ENCODE results near the gene EIF4G3. TPM values are rescaled to one million over a fixed set of nuclear protein-coding genes. Genes with fewer than 3 reads are reported as not detected.
A peak's percentile ranks its signal among the peaks of the same experiment; 100 is the strongest.

The EIF4G3 gene
- total RNA-seq, 4 donors from 2014 or later, result 48.6 to 73.6 (median 57.9) TPM

GRCh38 chr1:20993716-20994575 lies 182.8 kb downstream of the EIF4G3 start:
- no peak overlapping the region for H3K4me3 ChIP-seq
- H3K9me3 ChIP-seq, result no peaks in the 10 kb centered on the region
- peaks cover 0 to 9% (median 4%) of the 10 kb centered on the region in 3 donors for H3K4me1 ChIP-seq
- H3K27ac ChIP-seq, result no peak overlapping the region
- H3K27me3 ChIP-seq, result no peaks in the 10 kb centered on the region
- H3K36me3 ChIP-seq, result no peaks in the 10 kb centered on the region
- ATAC-seq, result no peak
- WGBS, 2 donors (ENCODE audit: low coverage in 1 of 2), result 83 to 84% methylated on average over 5 of the region's 5 CpGs
- TF ChIP-seq POLR2AphosphoS5 (IDR thresholded peaks at IDR 0.05), result no peak
- no peak for TF ChIP-seq POLR2A (IDR thresholded peaks at IDR 0.05)
- no peak for TF ChIP-seq CTCF (IDR thresholded peaks at IDR 0.05)
- TF ChIP-seq EP300 (IDR thresholded peaks at IDR 0.05), result no peak

GRCh38 chr1:20992322-20993056 lies 184.2 kb downstream of the EIF4G3 start:
- ATAC-seq, result no peak
- Histone ChIP-seq H3K4me3 (no peak overlapping the region), H3K27ac (no peak overlapping the region), H3K36me3 (no peaks in the 10 kb centered on the region), H3K27me3 (no peaks in the 10 kb centered on the region), H3K9me3 (no peaks in the 10 kb centered on the region), H3K4me1 (peaks cover 0 to 9% (median 4%) of the 10 kb centered on the region in 3 donors)
- TF ChIP-seq EP300 (IDR thresholded peaks at IDR 0.05) (no peak), POLR2A (IDR thresholded peaks at IDR 0.05) (no peak)
- WGBS, 2 donors (ENCODE audit: low coverage in 1 of 2), result 80 to 93% methylated on average over 2 of the region's 2 CpGs

GRCh38 chr1:20988943-20989342 lies 187.8 kb downstream of the EIF4G3 start:
- no peaks in the 10 kb centered on the region for H3K36me3 ChIP-seq
- TF ChIP-seq POLR2A (IDR thresholded peaks at IDR 0.05), result no peak
- 94 to 95% methylated on average over 4 to 5 of the region's 6 CpGs for WGBS, 2 donors (ENCODE audit: low coverage in 1 of 2)
- H3K9me3 ChIP-seq, result no peaks in the 10 kb centered on the region
- H3K27me3 ChIP-seq, result no peaks in the 10 kb centered on the region
- ATAC-seq, result no peak
- H3K4me3 ChIP-seq, result no peak overlapping the region
- H3K27ac ChIP-seq, result no peak overlapping the region
- H3K4me1 ChIP-seq, result peaks cover 0 to 9% (median 4%) of the 10 kb centered on the region in 3 donors

GRCh38 chr1:20987831-20988825 lies 188.6 kb downstream of the EIF4G3 start:
- TF ChIP-seq POLR2A (IDR thresholded peaks at IDR 0.05), result no peak
- no peak for TF ChIP-seq POLR2AphosphoS5 (IDR thresholded peaks at IDR 0.05)
- TF ChIP-seq CTCF (IDR thresholded peaks at IDR 0.05), result no peak
- no peak for TF ChIP-seq EP300 (IDR thresholded peaks at IDR 0.05)
- ATAC-seq, result no peak
- Histone ChIP-seq H3K36me3 (no peaks in the 10 kb centered on the region), H3K4me1 (peaks cover 0 to 9% (median 4%) of the 10 kb centered on the region in 3 donors), H3K9me3 (no peaks in the 10 kb centered on the region), H3K4me3 (no peak overlapping the region), H3K27ac (no peak overlapping the region), H3K27me3 (no peaks in the 10 kb centered on the region)

- Histone ChIP-seq H3K4me1 (peaks cover 0 to 8% (median 0%) of the 10 kb centered on the region in 3 donors), H3K36me3 (peaks cover 0 to 9% of the 10 kb centered on the region in 2 donors), H3K9me3 (no peaks in the 10 kb centered on the region), H3K27me3 (no peaks in the 10 kb centered on the region), H3K4me3 (no peak overlapping the region), H3K27ac (no peak overlapping the region)
- no peak for ATAC-seq
- 86 to 96% methylated on average over 3 of the region's 3 CpGs for WGBS, 2 donors (ENCODE audit: low coverage in 1 of 2)
- TF ChIP-seq EP300 (IDR thresholded peaks at IDR 0.05) (no peak), CTCF (IDR thresholded peaks at IDR 0.05) (peak in 2 of 4 experiments; percentile 6 to 14)
Measured at GRCh38 chr1:20983297-20983889, 193.3 kb downstream of the EIF4G3 start.

All from gastroesophageal sphincter (tissue), 4 donors.